ENCODE measurements around the gene TMEM272. TPM values are rescaled to one million over a fixed set of nuclear protein-coding genes. Genes with fewer than 3 reads are reported as not detected.

Gene TMEM272
- total RNA-seq, 1 donor from 2014 or later, result 0.25 TPM

DNA sequence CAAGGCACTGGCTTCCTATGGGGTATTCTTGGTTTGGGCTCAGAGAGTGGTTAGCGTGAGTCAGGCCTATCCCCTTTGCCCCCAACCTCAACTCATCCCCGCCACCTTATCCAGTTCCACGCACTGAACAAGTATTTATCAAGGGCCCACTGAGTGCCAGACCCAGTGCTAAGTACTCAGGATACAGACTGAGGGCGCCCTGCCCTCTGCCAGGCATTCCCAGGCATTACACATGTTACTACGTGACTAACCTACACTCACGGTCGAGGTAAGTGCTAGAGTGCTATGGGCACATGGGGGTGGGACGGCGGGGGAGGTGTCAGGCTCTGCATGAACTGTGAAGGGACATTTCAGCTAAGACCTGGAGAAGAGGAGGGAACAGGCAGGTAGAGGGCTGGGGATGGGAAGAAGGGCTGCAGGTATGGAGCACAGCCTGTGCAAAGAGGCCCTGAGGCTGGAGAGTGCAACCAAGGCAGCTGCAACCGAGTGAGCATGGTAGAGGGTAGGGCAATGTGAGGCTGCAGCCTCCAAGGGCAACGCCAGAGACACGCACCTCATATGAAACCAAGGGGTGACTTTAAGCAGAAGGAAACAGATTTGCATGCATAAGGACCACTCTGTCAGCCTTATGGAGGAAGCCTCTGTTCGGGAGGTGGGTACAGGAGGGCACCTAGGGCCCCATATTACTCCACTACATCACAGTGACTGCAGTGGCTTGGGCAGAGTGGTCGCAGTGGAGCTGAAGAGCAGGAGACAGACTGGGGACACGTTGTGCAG lies 63.5 kb downstream of the TMEM272 start:
- TF ChIP-seq POLR2AphosphoS5 (IDR thresholded peaks at IDR 0.05; ENCODE audit: insufficient read depth in 1 of 2, low read depth in 1 of 2) (no peak), POLR2A (IDR thresholded peaks at IDR 0.05) (no peak)
- TF ChIP-seq, protein P1, sequence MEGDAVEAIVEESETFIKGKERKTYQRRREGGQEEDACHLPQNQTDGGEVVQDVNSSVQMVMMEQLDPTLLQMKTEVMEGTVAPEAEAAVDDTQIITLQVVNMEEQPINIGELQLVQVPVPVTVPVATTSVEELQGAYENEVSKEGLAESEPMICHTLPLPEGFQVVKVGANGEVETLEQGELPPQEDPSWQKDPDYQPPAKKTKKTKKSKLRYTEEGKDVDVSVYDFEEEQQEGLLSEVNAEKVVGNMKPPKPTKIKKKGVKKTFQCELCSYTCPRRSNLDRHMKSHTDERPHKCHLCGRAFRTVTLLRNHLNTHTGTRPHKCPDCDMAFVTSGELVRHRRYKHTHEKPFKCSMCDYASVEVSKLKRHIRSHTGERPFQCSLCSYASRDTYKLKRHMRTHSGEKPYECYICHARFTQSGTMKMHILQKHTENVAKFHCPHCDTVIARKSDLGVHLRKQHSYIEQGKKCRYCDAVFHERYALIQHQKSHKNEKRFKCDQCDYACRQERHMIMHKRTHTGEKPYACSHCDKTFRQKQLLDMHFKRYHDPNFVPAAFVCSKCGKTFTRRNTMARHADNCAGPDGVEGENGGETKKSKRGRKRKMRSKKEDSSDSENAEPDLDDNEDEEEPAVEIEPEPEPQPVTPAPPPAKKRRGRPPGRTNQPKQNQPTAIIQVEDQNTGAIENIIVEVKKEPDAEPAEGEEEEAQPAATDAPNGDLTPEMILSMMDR (IDR thresholded peaks at IDR 0.05), result no peak
- H3K9me3 ChIP-seq, result no peaks in the 10 kb centered on the region
- no peaks in the 10 kb centered on the region for H3K27me3 ChIP-seq
- H3K4me1 ChIP-seq, result peaks cover 9% of the 10 kb centered on the region
- no peaks in the 10 kb centered on the region for H3K36me3 ChIP-seq
- no peak overlapping the region for H3K27ac ChIP-seq
- no peak overlapping the region for H3K4me3 ChIP-seq
- DNase-seq (ENCODE audit: extremely low spot score in 2 of 2), result no peak
- intact Hi-C loops (cut with DNase I), result no loop called here

DNA sequence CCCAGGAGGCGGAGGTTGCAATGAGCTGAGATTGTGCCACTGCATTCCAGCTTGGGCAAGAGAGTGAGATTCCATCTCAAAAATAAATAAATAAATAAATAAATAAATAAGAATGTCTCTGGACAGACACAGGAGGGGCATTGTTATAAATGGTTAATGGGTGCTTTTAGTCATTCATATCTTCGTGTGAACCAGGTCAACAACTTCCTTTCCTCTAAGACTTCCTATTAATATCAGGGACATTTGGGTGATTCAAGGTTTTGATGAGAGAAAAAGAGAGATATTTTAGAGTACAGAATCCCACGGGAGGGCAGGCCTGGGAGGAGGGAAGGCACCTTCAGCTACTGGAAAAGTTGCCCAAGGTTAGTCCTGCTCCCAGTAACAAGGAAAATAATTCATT lies 64.9 kb downstream of the TMEM272 start:
- Histone ChIP-seq H3K36me3 (no peaks in the 10 kb centered on the region), H3K27ac (no peak overlapping the region), H3K4me3 (no peak overlapping the region), H3K27me3 (no peaks in the 10 kb centered on the region), H3K9me3 (no peaks in the 10 kb centered on the region), H3K4me1 (no peaks in the 10 kb centered on the region)
- TF ChIP-seq POLR2A (IDR thresholded peaks at IDR 0.05) (no peak), POLR2AphosphoS5 (IDR thresholded peaks at IDR 0.05; ENCODE audit: insufficient read depth in 1 of 2, low read depth in 1 of 2) (no peak)
- TF ChIP-seq, protein P1 (IDR thresholded peaks at IDR 0.05), result no peak
- no peak for DNase-seq (ENCODE audit: extremely low spot score in 2 of 2)
- intact Hi-C loops (cut with DNase I), result no loop called here

DNA sequence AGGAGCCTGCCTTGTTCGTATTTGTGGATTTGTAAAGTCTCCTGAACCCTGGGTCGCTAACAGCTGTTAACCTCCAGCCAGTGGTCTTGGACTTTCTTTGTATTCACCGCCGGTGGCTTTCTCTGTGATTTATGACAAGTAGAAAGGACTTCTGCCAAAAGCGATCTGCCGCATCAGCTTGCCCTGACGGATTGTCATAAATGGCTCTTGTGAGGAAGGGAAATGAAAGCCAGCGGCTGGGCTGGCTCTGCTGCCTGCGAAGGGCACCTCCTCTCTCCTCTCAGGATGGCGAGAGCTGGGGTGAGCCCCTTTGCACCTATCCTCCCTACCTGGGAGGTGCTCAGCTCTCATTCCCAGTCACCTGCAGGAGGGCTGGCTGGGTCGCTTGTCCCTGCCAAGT lies 66.6 kb downstream of the TMEM272 start:
- no peak for DNase-seq (ENCODE audit: extremely low spot score in 2 of 2)
- no peaks in the 10 kb centered on the region for H3K27me3 ChIP-seq
- intact Hi-C loops (cut with DNase I), result no loop called here
- no peak for TF ChIP-seq POLR2AphosphoS5 (IDR thresholded peaks at IDR 0.05; ENCODE audit: insufficient read depth in 1 of 2, low read depth in 1 of 2)
- H3K27ac ChIP-seq, result no peak overlapping the region
- no peak overlapping the region for H3K4me3 ChIP-seq
- H3K9me3 ChIP-seq, result no peaks in the 10 kb centered on the region
- no peaks in the 10 kb centered on the region for H3K36me3 ChIP-seq
- H3K4me1 ChIP-seq, result no peaks in the 10 kb centered on the region

DNA sequence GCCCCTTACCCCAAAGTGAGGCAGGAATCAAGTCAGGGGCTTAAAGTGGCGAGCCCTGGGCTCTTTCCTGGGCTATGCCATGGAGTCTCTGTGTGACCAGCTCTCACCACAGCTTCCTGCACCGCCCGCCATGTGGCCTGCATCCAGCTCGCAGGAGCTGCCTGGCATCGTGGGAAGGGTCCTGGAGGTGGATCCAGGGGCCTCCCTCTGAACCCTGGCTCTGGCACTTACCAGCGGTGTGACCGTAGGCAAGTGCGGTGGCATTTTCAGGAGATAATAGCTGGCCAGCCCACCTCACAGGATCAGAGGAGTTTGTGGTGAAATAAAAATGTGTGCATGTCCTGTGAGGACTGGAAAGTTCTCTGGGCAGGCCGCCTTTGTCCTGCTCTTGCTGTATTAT lies 67.1 kb downstream of the TMEM272 start:
- Histone ChIP-seq H3K27ac (no peak overlapping the region), H3K9me3 (no peaks in the 10 kb centered on the region), H3K4me3 (no peak overlapping the region), H3K36me3 (no peaks in the 10 kb centered on the region), H3K4me1 (no peaks in the 10 kb centered on the region), H3K27me3 (no peaks in the 10 kb centered on the region)
- no peak for DNase-seq (ENCODE audit: extremely low spot score in 2 of 2)
- TF ChIP-seq POLR2AphosphoS5 (IDR thresholded peaks at IDR 0.05; ENCODE audit: insufficient read depth in 1 of 2, low read depth in 1 of 2) (no peak), POLR2A (IDR thresholded peaks at IDR 0.05) (no peak)
- TF ChIP-seq, protein P1 (IDR thresholded peaks at IDR 0.05), result no peak
- intact Hi-C loops (cut with DNase I), result no loop called here

DNA sequence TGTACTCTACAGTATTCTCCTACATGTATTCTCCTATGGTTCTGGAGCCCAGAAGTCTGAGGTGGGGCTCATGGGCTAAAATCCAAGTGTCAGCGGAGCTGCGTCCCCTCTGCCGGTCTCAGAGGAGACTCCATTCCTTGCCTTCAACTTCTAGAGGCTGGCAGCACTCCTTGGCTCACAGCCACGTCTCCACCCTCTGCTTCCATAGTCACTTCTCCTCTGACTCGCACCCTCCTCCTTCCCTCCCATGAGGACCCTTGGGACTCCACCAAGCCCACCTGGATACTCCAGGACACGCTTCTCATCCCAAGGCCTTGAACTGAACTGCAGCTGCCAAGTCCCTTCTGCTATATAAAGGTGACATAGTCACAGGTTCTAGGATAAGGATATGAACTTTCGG lies 68.8 kb downstream of the TMEM272 start:
- no peaks in the 10 kb centered on the region for H3K27me3 ChIP-seq
- no peak for DNase-seq (ENCODE audit: extremely low spot score in 2 of 2)
- intact Hi-C loops (cut with DNase I), result no loop called here
- H3K9me3 ChIP-seq, result no peaks in the 10 kb centered on the region
- no peaks in the 10 kb centered on the region for H3K36me3 ChIP-seq
- H3K27ac ChIP-seq, result no peak overlapping the region
- H3K4me3 ChIP-seq, result no peak overlapping the region
- TF ChIP-seq, protein P1 (IDR thresholded peaks at IDR 0.05), result no peak
- no peak for TF ChIP-seq POLR2AphosphoS5 (IDR thresholded peaks at IDR 0.05; ENCODE audit: insufficient read depth in 1 of 2, low read depth in 1 of 2)
- TF ChIP-seq POLR2A (IDR thresholded peaks at IDR 0.05), result no peak
- H3K4me1 ChIP-seq, result peaks cover 3% of the 10 kb centered on the region

Data from vagina (tissue), 2 donors.